HG03521 (cell line): ENCODE results near the gene FNDC7.
"Not testable (repeated sequence)": the region's sequence is repeated elsewhere in the genome, so short reads cannot be mapped to it uniquely, and the experiment has no call there.

Experiments
- ATAC-seq: cut with Tn5 transposase; IDR thresholded peaks from one replicate; pipeline ENCODE4 v1.9.1; 2021; ENCODE audit warnings: mild to moderate bottlenecking, moderate library complexity; ENCODE audit not compliant: unreplicated experiment

FNDC7 gene

GRCh38 chr1:108734171-108734865 lies 21.6 kb downstream of the FNDC7 start:
- ATAC-seq = no peak

DNA sequence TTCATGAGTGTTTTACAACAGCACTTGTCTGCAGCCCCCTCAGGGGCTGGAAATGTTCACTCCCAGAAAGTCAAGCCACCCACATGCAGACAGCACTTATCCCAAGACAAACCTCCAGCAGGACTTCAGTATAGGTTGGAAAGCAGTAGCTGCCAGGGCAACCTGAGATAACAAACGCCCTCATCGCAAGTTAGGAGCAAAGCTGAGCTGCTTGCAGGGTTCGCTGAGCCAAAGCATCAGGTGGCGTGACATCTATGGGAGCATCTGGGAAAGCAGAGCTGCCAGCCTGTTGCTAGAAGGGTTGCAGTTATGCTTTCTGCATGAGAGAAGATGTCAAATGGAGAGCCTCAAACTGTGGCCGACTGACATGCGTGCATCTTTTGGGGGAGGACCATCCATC lies 29.5 kb downstream of the FNDC7 start:
- no peak for ATAC-seq

DNA sequence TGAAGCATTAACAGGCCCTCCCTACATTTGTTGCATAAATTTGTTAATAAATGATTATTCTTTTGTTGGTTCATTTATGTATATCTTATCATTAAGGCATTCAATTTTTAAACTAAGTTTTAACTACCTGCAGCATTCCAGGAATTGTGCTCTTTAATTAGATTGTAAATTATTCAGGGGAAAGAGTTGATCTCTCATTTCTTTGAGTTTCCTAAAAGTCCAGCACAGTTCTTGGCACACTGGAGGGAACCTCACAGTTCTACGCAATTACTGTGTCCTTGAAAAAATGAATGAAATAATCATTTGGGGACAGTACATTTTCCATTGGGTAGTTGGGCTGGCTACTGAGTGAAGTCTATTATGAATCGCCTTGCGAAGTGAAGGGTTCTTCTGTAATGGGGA lies 33.3 kb downstream of the FNDC7 start:
- ATAC-seq = no peak

GRCh38 chr1:108746382-108747170 lies 33.9 kb downstream of the FNDC7 start, which contains the start of gene STXBP3:
STXBP3 (plus strand) TSS chr1:108746674; CDS start chr1:108746738, 64 bp downstream.
- peak; percentile 86 for ATAC-seq

DNA sequence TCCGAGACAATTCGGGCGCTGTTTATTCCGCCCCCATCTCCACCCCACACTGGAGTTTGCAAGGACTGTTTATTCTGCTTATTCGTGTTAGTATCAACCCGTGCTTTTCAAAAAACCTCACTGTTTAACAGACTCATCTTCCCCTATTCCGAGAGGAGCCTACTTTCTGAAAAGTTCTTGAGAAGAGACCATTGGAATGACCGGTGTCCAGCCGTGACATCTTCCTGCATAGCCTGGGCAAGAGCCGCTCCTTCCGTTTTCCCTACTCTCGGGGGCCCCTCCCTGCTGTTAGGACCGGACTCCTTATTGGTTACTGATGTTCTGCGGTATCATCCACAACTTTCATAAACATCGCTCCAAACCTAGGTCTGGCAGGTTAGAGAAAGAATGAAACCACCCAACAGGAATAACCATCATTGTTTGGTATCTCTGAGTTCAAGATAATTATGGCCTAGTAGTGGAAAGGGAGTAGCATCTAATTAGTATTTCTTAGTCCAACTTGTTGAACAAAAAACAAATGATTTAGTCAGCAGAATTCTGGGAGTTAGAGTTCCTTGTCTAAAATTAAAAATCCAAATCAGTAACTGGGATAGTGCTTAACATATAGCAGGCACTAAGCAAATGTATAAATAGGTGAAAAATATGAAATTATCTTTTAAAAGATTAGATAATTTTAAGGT lies 34.6 kb downstream of the FNDC7 start:
- no peak for ATAC-seq

GRCh38 chr1:108747898-108748297 lies 35.2 kb downstream of the FNDC7 start:
- ATAC-seq = no peak

GRCh38 chr1:108749081-108749480 lies 36.4 kb downstream of the FNDC7 start:
- ATAC-seq = no peak

- ATAC-seq = no peak
Measured at GRCh38 chr1:108750476-108751181, 37.9 kb downstream of the FNDC7 start.

GRCh38 chr1:108753363-108753762 lies 40.7 kb downstream of the FNDC7 start:
- no peak for ATAC-seq

DNA sequence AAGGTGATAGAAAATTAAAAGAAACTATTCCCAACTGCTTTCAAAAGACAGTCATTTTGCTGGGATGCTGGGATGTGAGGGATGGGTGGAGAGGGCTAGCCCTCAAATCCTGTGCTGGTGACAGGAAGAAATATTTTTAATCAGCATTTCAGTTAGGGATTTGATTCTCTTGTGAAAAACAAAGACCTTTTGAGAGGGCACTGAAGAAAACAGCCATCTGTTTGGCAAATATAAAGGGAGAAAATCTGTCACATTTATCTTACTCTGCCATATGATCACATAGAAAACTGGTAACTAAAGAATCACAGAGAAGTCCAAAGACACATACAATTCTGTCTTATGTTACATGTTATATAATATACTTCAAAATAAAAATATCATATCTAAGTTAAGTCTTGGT lies 46.1 kb downstream of the FNDC7 start:
- ATAC-seq = no peak

DNA sequence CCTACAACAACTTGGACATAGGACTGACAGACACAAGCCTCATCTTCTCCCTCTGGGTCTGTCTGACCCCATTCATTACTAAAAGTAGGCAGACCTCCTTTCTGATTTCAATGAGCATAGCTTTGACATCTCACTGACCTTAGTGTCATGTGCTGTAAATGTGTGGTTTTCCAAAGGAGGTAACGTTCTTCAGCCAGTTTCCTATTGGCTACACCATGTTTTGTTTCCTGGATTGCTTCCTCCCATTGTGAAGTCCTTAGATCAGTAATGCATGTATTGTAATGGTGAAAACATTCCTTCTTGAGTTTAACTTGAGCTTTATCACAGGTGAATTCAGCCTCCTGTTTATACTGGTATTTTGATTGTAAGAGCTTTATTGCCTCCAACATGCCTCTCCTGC lies 54.4 kb downstream of the FNDC7 start:
- no peak for ATAC-seq

DNA sequence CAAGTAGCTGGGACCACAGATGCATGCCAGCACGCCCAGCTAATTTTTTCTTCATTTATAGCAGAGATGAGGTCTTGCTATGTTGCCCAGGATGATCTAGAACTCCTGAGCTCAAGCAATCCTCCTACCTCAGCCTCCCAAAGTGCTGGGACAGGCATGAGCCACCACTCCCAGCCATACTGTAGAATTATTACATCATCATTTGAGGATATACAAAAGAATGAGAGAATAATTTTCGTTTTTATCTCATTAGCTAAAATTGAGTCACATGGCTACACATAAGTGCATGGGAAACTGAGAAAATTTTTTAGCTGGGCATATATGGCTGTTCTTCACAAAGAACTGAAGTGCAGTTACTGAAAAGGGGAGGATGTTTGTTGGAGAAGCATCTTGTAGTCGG lies 55.0 kb downstream of the FNDC7 start:
- ATAC-seq = no peak

GRCh38 chr1:108777839-108778238 lies 65.1 kb downstream of the FNDC7 start:
- no peak for ATAC-seq

DNA sequence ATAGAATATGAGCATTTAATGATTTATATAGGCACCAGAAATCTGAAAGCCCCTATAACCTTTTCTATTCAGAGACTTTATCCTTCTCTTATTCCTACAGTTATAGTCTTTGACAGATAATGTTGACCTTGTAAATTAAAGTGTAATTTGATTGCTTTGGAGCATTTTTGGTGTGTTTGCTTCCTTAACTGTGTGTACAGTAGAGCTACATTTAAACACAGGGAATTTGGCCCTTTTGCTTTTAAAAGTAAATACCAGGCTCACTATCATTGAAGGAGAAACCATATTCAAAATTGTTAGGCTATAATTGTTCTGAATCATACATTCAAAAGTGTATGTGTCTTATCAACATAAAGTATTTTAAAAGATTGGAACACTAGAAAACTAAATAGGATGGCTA lies 66.7 kb downstream of the FNDC7 start:
- no peak for ATAC-seq

GRCh38 chr1:108780937-108781574 lies 68.3 kb downstream of the FNDC7 start:
- no peak for ATAC-seq

DNA sequence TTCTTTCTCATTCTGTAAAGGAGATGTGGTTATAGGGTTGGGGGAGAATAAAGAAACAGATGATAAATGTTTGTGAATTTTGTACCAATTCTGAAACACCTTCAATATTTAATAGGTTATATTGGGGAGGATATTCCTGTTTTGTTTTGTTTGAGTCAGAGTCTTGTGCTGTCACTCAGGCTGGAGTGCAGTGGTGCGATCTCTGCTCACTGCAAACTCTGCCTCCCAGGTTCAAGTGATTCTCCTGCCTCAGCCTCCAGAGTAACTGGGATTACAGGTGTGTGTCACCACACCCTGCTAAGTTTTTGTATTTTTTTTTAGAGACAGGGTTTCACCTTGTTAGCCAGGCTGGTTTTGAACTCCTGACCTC lies 68.9 kb downstream of the FNDC7 start:
- not testable (repeated sequence) for ATAC-seq

- ATAC-seq = no peak
Measured at GRCh38 chr1:108785264-108785663, 72.6 kb downstream of the FNDC7 start.

DNA sequence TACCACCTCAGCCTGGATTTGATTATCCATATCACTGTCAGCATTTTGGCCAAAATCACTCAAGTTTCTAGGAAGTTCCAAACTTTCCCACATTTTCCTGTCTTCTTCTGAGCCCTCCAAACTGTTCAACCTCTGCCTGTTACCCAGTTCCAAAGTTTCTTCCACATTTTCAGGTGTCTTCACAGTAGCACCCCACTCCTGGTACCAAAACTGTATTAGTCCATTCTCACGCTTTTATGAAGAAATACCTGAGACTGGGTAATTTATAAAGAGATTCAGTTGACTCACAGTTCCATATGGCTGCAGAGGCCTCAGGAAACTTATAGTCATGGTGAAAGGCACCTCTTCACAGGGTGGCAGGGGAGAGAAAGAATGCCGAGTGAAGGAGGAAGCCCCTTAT lies 73.2 kb downstream of the FNDC7 start:
- no peak for ATAC-seq

- ATAC-seq = no peak
Measured at GRCh38 chr1:108791790-108792189, 79.1 kb downstream of the FNDC7 start.
